Heart left ventricle (tissue), 16 donors: ENCODE measurements around the gene NAA40. TPM values are rescaled to one million over a fixed set of nuclear protein-coding genes. Genes with fewer than 3 reads are reported as not detected.

Source experiments
- ATAC-seq, 4 donors: fragments of 200-7000 bp; cut with Tn5 transposase; one replicate each; pipeline ENCODE4 v1.9.1; 2020 to 2022; ENCODE audit warnings: moderate library complexity in 4 of 4, mild to moderate bottlenecking in 3 of 4, moderate number of reproducible peaks in 1 of 4
- DNase-seq, 5 donors: peaks; one replicate each; pipeline ENCODE4 v3.0.0-alpha.2; 2020
- H3K27ac ChIP-seq, 12 donors: fragments of 200-600 bp; sonication (generic) in 4 of 12; one replicate each; pipeline versions ENCODE4 v1.5.0 to v1.8.0; 2016 to 2022; ENCODE audit warnings: mild to moderate bottlenecking in 2 of 12
- H3K27me3 ChIP-seq, 9 donors: fragments of 200-600 bp; sonication (generic) in 2 of 9; one replicate each; pipeline versions ENCODE4 v1.5.1 to v1.8.0; 2016 to 2022; ENCODE audit warnings: mild to moderate bottlenecking in 3 of 9
- H3K36me3 ChIP-seq, 9 donors: fragments of 200-600 bp; sonication (generic) in 2 of 9; one replicate each; pipeline versions ENCODE4 v1.5.0 to v1.8.0; 2018 to 2022; ENCODE audit warnings: mild to moderate bottlenecking in 2 of 9
- H3K4me1 ChIP-seq, 12 donors: fragments of 200-600 bp; sonication (generic) in 4 of 12; one replicate each; pipeline versions ENCODE4 v1.5.0 to v1.8.0; 2016 to 2022; ENCODE audit warnings: mild to moderate bottlenecking in 3 of 12
- H3K4me3 ChIP-seq, 12 donors: fragments of 200-600 bp; sonication (generic) in 4 of 12; one replicate each; pipeline versions ENCODE4 v1.5.0 to v1.8.0; 2017 to 2022; ENCODE audit warnings: mild to moderate bottlenecking in 9 of 12, moderate library complexity in 4 of 12
- H3K9me3 ChIP-seq, 12 donors: fragments of 200-600 bp; sonication (generic) in 4 of 12; one replicate each; pipeline versions ENCODE4 v1.5.0 to v1.8.0; 2016 to 2022; ENCODE audit warnings: mild to moderate bottlenecking in 1 of 12
- POLR2A ChIP-seq, 2 donors: fragments of 450-650 bp; IDR thresholded peaks; one replicate each; pipeline ENCODE4 v1.6.1; 2017; ENCODE audit warnings: antibody characterized with exemption in 2 of 2, mild to moderate bottlenecking in 2 of 2, moderate library complexity in 2 of 2
- WGBS, 4 donors: extraction: QIAGEN DNeasy Blood & Tissue Kit in 2 of 4; methylation state at CpG; one replicate each; pipeline versions ENCODE4 v1.1.5 to v1.1.7; 2013 to 2018; 5-methylcytosine and 5-hydroxymethylcytosine counted together
- intact Hi-C, 10 donors: fragments of 100-400 bp; cut with DNase I; formaldehyde crosslinking; loops; one replicate each; pipeline versions ENCODE4 v1.11.1 to v1.14.2; 2022
- polyA plus RNA-seq, 2 donors: library from polyadenylated mRNA; stranded (reverse); fragments of 200-250 nt; gene quantifications; one replicate each; pipeline ENCODE4 v1.2.3, GENCODE V29; 2013
- total RNA-seq, 9 donors: library from RNA; depleted of rRNA in 2 of 9; stranded (reverse); fragments of >200 nt in 2 of 9; fragmentation: NEBNext Ultra II Directional in 3 of 9; extraction: Animal tissue kit (Norgen Biotek cat#: 25700) in 3 of 9; gene quantifications; one replicate each; pipeline versions ENCODE4 v1.1.0 to v1.2.4, GENCODE V29; 2016 to 2023
- TF ChIP-seq, protein P1 (sequence below), 12 donors: fragments of 200-600 bp; sonication (generic) in 4 of 12; IDR thresholded peaks; one replicate each; pipeline versions ENCODE4 v1.5.0 to v1.8.0; 2018 to 2022; ENCODE audit warnings: antibody characterized with exemption in 12 of 12, mild to moderate bottlenecking in 5 of 12
- donor health status: ischemic (EF 13 %, LVEDD 7.1; RV severe dilation, severe dysfunction).
- donor health status: healthy with polysubstance abuse.
- donor health status: DM: no; HTN: yes; CAD: no.
- donor health status: DM: no; HTN: no; CAD: no.
- donor health status: ischemic (EF 25% LVEDD 6.9; RV normal size, moderate dysfunction).
- donor health status: ischemic (EF 25% LVEDD 5.7; RV mildly dilated, moderate dysfunction).
- donor health status: healthy.
- donor health status: DM: yes; HTN: yes; CAD: no.
- donor health status: ischemic (EF 35%, LVEDD 5.7; RV mildly dilated, moderate dysfunction).
- donor health status: nonischemic (EF 11% LVEDD 7.7; RV severe dilation, severe dysfunction).
- donor health status: DM: yes; HTN: yes; CAD: no.
- donor health status: PGD.
- donor health status: ischemic (EF 29% LVEDD 5.4; RV normal size, mild dysfunction).
- donor health status: nonischemic (EF 23%, LVEDD 6.1; RV moderate dilation, normal function).

NAA40 gene
- total and polyA plus RNA-seq, 11 donors: 9.7 to 26.1 (median 19.6) TPM

GRCh38 chr11:63906087-63906486 is 32.7 kb upstream of the NAA40 start:
- intact Hi-C loops: loop anchor here in 1 of 10 donors (5.0 kb wide), 1 partner anchor 36 kb away; no protein-coding TSS in a partner anchor
- no peaks in the 10 kb centered on the region for H3K9me3 ChIP-seq
- no peak for DNase-seq
- H3K27me3 ChIP-seq: no peaks in the 10 kb centered on the region
- no peak for ATAC-seq
- H3K4me3 ChIP-seq: no peak overlapping the region
- WGBS, 4 donors: 93 to 99% (median 95%) methylated on average over 4 of the region's 4 CpGs
- H3K27ac ChIP-seq: no peak overlapping the region
- H3K4me1 ChIP-seq: peaks cover 0 to 33% (median 6%) of the 10 kb centered on the region in 12 donors
- peaks cover 2 to 86% (median 75%) of the 10 kb centered on the region in 9 donors for H3K36me3 ChIP-seq
- TF ChIP-seq, protein P1, sequence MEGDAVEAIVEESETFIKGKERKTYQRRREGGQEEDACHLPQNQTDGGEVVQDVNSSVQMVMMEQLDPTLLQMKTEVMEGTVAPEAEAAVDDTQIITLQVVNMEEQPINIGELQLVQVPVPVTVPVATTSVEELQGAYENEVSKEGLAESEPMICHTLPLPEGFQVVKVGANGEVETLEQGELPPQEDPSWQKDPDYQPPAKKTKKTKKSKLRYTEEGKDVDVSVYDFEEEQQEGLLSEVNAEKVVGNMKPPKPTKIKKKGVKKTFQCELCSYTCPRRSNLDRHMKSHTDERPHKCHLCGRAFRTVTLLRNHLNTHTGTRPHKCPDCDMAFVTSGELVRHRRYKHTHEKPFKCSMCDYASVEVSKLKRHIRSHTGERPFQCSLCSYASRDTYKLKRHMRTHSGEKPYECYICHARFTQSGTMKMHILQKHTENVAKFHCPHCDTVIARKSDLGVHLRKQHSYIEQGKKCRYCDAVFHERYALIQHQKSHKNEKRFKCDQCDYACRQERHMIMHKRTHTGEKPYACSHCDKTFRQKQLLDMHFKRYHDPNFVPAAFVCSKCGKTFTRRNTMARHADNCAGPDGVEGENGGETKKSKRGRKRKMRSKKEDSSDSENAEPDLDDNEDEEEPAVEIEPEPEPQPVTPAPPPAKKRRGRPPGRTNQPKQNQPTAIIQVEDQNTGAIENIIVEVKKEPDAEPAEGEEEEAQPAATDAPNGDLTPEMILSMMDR (IDR thresholded peaks at IDR 0.05): no peak
- no peak for TF ChIP-seq POLR2A (IDR thresholded peaks at IDR 0.05)

GRCh38 chr11:63906585-63906984 is 32.2 kb upstream of the NAA40 start:
- peaks cover 0 to 35% (median 6%) of the 10 kb centered on the region in 12 donors for H3K4me1 ChIP-seq
- DNase-seq (no peak), ATAC-seq (no peak)
- H3K36me3 ChIP-seq: peaks cover 2 to 81% (median 73%) of the 10 kb centered on the region in 9 donors
- WGBS, 4 donors: 88 to 97% (median 91%) methylated on average over 5 to 7 of the region's 7 CpGs
- TF ChIP-seq POLR2A (IDR thresholded peaks at IDR 0.05): no peak
- TF ChIP-seq, protein P1 (IDR thresholded peaks at IDR 0.05): peak in 11 of 12 donors; percentile 9 to 47 (median 22)
- H3K9me3 ChIP-seq: no peaks in the 10 kb centered on the region
- intact Hi-C loops: loop anchor here in 1 of 10 donors (5.0 kb wide), 1 partner anchor 36 kb away; no protein-coding TSS in a partner anchor
- no peak overlapping the region for H3K4me3 ChIP-seq
- no peak overlapping the region for H3K27ac ChIP-seq
- no peaks in the 10 kb centered on the region for H3K27me3 ChIP-seq

DNA sequence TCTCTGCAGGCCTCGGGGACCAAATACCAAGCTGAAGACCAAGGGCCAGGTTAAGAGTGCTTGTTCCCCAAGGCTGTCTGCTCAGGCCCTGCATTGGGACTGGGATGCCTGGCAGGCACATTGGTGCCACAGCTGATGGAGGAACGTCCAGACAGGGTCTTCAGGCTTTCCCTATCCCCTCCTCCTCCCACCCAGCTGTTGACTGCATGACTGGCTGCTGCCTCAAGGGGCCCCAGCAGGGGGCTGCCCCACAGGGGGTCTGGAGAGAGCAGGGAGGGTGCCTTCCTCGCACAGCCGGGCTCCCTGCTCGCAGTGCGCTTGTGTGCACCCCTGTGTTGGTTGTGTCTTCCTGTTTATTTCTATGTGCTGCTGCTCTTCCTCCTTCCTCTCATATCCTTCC is 31.7 kb upstream of the NAA40 start:
- Histone ChIP-seq H3K4me3 (no peak overlapping the region), H3K4me1 (peaks cover 0 to 35% (median 6%) of the 10 kb centered on the region in 12 donors), H3K27me3 (no peaks in the 10 kb centered on the region), H3K27ac (no peak overlapping the region), H3K9me3 (no peaks in the 10 kb centered on the region), H3K36me3 (peaks cover 2 to 76% (median 68%) of the 10 kb centered on the region in 9 donors)
- 72 to 76% (median 72%) methylated on average over 6 of the region's 6 CpGs for WGBS, 4 donors
- DNase-seq (no peak), ATAC-seq (no peak)
- TF ChIP-seq POLR2A (IDR thresholded peaks at IDR 0.05): no peak
- TF ChIP-seq, protein P1 (IDR thresholded peaks at IDR 0.05): no peak
- intact Hi-C loops: loop anchor here in 1 of 10 donors (5.0 kb wide), 1 partner anchor 35 kb away; no protein-coding TSS in a partner anchor

GRCh38 chr11:63907808-63908530 is 30.8 kb upstream of the NAA40 start:
- H3K36me3 ChIP-seq: peaks cover 2 to 67% (median 59%) of the 10 kb centered on the region in 9 donors
- H3K27ac ChIP-seq: no peak overlapping the region
- no peak overlapping the region for H3K4me3 ChIP-seq
- ATAC-seq (peak in 1 of 4 donors; percentile 4), DNase-seq (no peak)
- WGBS, 4 donors: 78 to 86% (median 81%) methylated on average over 16 to 21 of the region's 21 CpGs
- intact Hi-C loops: loop anchor here in 1 of 10 donors (5.0 kb wide), 1 partner anchor 34 kb away; no protein-coding TSS in a partner anchor
- no peaks in the 10 kb centered on the region for H3K9me3 ChIP-seq
- no peaks in the 10 kb centered on the region for H3K27me3 ChIP-seq
- TF ChIP-seq POLR2A (IDR thresholded peaks at IDR 0.05): no peak
- TF ChIP-seq, protein P1 (IDR thresholded peaks at IDR 0.05): no peak
- H3K4me1 ChIP-seq: peaks cover 0 to 35% (median 6%) of the 10 kb centered on the region in 12 donors
